ENCODE results near the gene GRAMD2A.

Gene GRAMD2A

DNA sequence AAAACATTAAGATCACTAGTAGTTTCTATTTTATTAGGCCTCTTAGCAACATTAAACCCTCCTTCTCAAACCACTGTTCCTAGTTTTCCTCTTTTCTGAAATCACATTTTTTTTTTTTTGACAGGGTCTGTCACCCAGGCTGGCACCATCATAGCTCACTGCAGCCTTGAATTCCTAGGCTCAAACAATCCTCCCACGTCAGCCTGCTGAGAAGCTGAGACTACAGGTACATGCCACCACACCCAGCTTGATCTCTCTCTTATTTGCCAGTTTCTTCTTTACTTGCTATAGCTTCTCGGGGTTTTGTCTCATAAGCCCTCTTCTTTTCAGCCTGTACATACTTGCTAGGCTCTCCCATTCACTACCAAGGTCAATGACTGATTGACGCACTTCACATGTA, 51.4 kb downstream of the GRAMD2A start:
- H3K27ac ChIP-seq, result no peak overlapping the region
- no peak for DNase-seq (ENCODE audit: low read depth, low spot score)

DNA sequence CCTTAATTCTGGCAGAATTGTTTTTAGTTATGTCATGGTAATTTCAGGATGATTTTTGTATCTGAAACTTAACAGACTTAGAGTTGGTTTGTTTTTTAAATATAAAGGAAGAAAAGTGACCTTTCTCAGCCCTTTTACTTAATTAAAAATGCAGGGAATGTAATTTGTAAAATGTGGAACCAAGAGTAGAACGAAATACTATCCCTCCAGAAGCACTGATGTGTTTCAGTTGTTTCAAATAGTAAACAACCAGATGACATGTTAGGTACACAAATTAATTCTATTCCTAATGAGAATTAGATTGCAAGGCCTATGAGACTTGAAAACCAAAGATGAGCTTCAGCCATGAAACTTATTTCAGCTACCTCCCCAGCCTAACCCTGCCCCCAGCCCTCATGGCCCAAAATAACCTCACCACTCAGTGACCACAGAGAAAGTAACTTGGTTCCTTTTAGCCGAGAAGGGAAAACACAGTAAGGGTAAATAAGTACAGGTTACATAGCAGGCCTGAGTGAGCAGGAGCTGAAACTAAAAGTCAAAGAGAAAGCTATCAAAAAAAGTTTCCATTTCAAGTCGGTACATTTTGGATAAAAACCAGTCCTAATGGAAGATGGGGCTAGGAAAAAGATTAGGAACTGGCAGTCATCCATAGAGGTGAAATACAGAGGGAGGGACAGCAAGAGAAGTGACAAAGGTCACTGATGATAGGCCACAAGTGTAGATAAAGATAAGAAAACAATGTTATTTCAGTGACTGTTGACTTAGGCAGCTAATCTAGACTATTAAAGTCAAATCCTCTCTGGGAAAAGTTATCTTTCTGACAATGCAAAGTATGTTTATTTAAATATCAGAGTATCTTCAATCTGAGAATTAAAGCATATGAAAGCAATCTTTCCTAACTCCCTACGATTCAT, 56.2 kb downstream of the GRAMD2A start:
- DNase-seq (ENCODE audit: low read depth, low spot score), result no peak
- no peak overlapping the region for H3K27ac ChIP-seq

GRCh38 chr15:72140088-72140487, 57.5 kb downstream of the GRAMD2A start:
- no peak for DNase-seq (ENCODE audit: low read depth, low spot score)
- no peak overlapping the region for H3K27ac ChIP-seq

DNA sequence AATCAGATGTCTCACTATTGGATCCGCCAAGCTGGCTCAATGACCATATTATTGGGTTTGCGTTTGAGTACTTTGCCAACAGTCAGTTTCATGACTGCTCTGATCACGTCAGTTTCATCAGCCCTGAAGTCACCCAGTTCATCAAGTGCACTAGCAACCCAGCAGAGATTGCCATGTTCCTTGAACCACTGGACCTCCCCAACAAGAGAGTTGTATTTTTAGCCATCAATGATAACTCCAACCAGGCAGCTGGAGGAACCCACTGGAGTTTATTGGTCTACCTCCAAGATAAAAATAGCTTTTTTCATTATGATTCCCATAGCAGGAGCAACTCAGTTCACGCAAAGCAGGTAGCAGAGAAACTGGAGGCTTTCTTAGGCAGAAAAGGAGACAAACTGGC, 57.9 kb downstream of the GRAMD2A start:
- DNase-seq (ENCODE audit: low read depth, low spot score), result no peak

DNA sequence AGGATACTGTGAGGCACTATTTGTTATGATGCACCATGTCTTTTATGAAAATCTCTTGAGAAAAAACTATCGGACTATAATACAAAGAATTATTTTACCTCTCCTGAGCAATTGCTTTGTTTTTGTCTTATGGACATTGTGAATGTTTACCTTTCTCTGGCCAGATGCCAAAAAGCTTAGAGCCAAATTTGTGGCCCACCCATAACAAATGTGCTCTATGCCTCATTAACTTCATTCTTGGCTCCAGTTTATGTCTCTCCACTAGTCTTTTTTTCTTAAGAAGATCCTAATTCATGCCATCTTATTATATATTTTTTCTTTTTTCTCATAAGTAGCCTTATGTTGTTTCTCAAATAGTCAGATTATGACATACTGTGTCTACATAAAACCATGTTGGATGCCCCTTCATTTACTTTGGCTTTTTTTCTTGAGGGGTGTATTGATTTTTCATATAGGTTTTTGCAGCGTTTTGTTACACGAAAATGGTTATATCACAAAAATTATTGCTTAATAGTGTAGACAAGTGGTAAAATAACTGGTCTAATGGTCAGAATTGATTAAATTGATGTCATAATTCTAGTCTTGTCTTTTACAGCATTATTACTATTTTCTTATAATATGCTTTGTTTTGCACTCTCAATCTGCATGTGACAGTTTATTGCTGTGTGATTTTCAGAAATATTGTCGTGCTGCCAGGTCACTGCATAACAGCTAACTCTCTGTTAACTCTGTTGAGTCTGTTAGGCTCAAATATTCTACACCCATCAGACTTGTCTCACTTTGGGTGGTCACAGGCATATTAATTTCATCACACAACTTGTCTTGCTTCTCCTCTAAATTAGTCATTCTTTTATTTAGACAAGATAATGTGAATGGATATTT, 61.2 kb downstream of the GRAMD2A start:
- H3K27ac ChIP-seq, result no peak overlapping the region
- DNase-seq (ENCODE audit: low read depth, low spot score), result no peak

More for the DNA sequence above, 57.9 kb downstream of the GRAMD2A start:
- H3K27ac ChIP-seq, result no peak overlapping the region

DNA sequence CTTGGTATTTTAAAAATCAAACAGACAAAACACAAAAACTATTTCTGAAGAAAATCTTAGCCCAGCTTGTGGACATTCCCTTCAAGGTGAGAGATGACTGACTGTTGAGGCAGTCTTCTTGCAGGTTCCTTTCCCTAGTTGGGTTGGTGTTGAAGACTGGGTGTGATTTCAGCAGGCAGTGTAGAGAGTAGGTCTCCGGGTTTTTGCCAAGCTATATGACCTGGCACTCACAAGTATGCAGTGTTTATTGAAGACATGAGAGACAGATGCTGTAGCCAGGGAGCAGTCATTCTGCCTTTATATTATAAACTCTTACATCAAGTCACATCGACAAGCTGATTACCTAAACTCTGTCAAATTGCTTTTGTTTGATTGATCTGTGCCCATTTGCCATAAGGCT, 61.9 kb downstream of the GRAMD2A start:
- DNase-seq (ENCODE audit: low read depth, low spot score), result no peak
- H3K27ac ChIP-seq, result no peak overlapping the region

- H3K27ac ChIP-seq, result no peak overlapping the region
- DNase-seq (ENCODE audit: low read depth, low spot score), result no peak
Measured at GRCh38 chr15:72133211-72133610, 64.4 kb downstream of the GRAMD2A start.

DNA sequence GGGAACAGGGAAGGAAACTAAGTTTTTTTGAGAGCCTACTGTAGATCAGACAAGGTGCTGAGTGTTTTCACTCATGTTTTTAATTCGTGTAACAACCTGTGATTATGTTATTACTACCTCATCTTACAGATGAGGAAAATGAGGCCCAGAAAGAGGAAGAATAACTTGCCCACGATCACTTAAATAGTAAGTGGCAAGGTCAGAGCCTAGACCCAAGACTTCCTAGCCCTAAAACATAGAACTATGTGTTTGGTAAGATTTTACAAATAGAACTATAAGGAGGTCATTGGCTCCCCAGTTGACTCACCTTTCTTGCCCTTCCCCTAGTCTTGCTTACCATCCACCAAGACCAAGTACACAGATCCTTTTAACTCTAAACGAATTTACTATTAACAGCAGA, 65.7 kb downstream of the GRAMD2A start:
- no peak for DNase-seq (ENCODE audit: low read depth, low spot score)

DNA sequence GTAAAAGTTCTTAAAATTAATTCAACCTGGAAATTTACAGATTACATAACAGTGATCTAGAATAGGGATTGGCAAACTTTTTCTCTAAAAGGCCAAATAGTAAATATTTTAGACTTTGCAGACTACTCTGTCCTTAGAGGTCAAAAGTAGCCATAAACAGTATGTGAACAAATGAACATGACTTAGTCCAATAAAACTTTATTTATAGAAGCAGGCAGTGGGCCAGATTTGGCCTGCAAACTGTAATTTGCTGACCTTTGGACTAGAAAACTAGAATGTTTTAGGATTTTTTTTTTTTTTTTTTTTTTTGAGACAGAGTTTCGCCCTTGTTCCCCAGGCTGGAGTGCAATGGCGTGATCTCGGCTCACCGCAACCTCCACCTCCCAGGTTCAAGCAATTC, 67.3 kb downstream of the GRAMD2A start:
- no peak overlapping the region for H3K27ac ChIP-seq
- DNase-seq (ENCODE audit: low read depth, low spot score), result no peak

More for the DNA sequence above, 65.7 kb downstream of the GRAMD2A start:
- H3K27ac ChIP-seq, result no peak overlapping the region

DNA sequence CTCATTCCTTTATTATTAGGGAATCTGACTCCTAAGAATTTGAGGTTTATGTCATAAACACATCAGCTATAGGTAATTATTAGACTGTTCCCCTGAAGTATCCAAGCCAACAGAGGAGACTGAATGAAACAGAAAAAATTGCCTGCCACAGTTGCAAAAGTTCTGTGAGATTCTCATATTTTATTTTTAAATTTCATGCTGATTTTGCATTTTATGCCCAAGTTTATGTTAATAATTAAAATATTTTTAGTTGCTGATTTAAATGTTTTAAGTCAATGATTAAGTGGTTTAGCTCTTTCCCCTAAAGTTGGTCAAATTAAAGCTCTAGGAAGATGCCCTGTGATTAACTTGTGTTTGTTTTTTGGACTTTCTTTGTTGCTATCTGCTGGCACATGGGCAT, 69.2 kb downstream of the GRAMD2A start:
- H3K27ac ChIP-seq, result no peak overlapping the region
- DNase-seq (ENCODE audit: low read depth, low spot score), result no peak

- no peak overlapping the region for H3K27ac ChIP-seq
- DNase-seq (ENCODE audit: low read depth, low spot score), result no peak
Measured at GRCh38 chr15:72127724-72128322, 69.8 kb downstream of the GRAMD2A start.

- H3K27ac ChIP-seq, result no peak overlapping the region
- no peak for DNase-seq (ENCODE audit: low read depth, low spot score)
Measured at GRCh38 chr15:72124218-72124617, 73.4 kb downstream of the GRAMD2A start.

GRCh38 chr15:72118017-72118978, 79.3 kb downstream of the GRAMD2A start, which contains the start of the genes MYO9A and SENP8:
Gene MYO9A, minus strand, starts transcription at chr15:72118150. Its CDS starts 71,587 bp downstream, at chr15:72046563.
Gene SENP8, plus strand, starts transcription at chr15:72118403. Its CDS starts 21,221 bp downstream, at chr15:72139624.
- H3K27ac ChIP-seq, result peak within 1 kb of the TSS; percentile 86
- DNase-seq (ENCODE audit: low read depth, low spot score), result peak; percentile 87

- peak; percentile 12 for DNase-seq (ENCODE audit: low read depth, low spot score)
- H3K27ac ChIP-seq, result peak overlapping the region; percentile 86
Measured at GRCh38 chr15:72117486-72118016, 80.0 kb downstream of the GRAMD2A start.

- DNase-seq (ENCODE audit: low read depth, low spot score), result no peak
Measured at GRCh38 chr15:72116731-72117485, 80.7 kb downstream of the GRAMD2A start.

GRCh38 chr15:72113347-72114031, 84.1 kb downstream of the GRAMD2A start:
- no peak for DNase-seq (ENCODE audit: low read depth, low spot score)
- H3K27ac ChIP-seq, result no peak overlapping the region

More at GRCh38 chr15:72116731-72117485, 80.7 kb downstream of the GRAMD2A start:
- H3K27ac ChIP-seq, result peak overlapping the region; percentile 86

DNA sequence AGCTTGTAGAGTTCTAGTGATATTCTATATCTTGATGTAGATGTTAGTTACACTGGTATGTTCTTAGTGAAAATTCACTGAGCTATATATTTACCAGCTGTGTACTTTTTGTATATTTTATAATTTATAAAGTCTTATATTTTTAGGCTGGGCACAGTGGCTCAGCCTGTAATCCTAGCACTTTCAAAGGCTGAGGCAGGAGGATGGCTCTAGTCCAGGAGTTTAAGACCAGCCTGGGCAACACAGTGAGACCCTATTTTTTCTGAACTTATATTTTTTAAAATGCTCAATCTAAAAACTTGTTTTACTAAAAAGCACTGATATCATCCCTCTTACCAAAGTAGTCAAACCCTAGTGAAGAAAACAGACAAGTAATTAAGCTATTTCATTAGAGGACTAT, 84.8 kb downstream of the GRAMD2A start:
- H3K27ac ChIP-seq, result no peak overlapping the region

DNA sequence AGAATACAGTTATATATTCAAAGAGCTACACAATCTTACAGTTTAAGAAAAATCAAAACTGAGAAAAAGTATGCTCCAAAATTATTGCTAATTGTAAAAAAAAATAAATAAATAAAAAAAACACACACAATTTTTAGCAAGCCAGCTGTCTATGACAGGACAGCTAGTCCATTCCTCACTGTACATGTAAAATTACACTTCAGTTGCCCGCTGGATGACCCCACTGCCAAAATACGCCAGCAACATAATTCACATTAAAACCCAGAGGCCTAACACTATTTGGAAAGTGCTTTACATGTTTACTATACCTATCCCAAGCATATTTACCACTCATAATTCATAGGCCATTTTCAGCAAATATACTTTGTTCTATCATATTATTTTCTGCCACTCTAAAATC, 85.5 kb downstream of the GRAMD2A start:
- no peak for DNase-seq (ENCODE audit: low read depth, low spot score)

More for the DNA sequence above, 84.8 kb downstream of the GRAMD2A start:
- no peak for DNase-seq (ENCODE audit: low read depth, low spot score)

More for the DNA sequence above, 85.5 kb downstream of the GRAMD2A start:
- no peak overlapping the region for H3K27ac ChIP-seq

All from epithelial cell of prostate (primary cell).